Stimulated activated CD4-positive, alpha-beta T cell treated with anti-CD3 and anti-CD28 coated beads, Interleukin-4, amount 100 ng/mL, for 4 hours (primary cell): ENCODE results near the gene CCDC69.
"Not testable (repeated sequence)": the region's sequence is repeated elsewhere in the genome, so short reads cannot be mapped to it uniquely, and the experiment has no call there.

Experiments
- DNase-seq, 2 experiments: peaks; one replicate each; pipeline ENCODE4 v3.0.0-alpha.2; 2020

The CCDC69 gene, protein sequence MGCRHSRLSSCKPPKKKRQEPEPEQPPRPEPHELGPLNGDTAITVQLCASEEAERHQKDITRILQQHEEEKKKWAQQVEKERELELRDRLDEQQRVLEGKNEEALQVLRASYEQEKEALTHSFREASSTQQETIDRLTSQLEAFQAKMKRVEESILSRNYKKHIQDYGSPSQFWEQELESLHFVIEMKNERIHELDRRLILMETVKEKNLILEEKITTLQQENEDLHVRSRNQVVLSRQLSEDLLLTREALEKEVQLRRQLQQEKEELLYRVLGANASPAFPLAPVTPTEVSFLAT

GRCh38 chr5:151223447-151224264, at the start of gene CCDC69:
TSS of gene CCDC69 (minus strand) at chr5:151224092. CDS start at chr5:151223970, 122 bp downstream.
- DNase-seq = peak in 1 of 2 experiments; percentile 62

- no peak for DNase-seq
Observed at GRCh38 chr5:151271336-151271735, 47.4 kb upstream of the CCDC69 start.

- DNase-seq = no peak
Observed at GRCh38 chr5:151270599-151270998, 46.7 kb upstream of the CCDC69 start.

GRCh38 chr5:151267491-151268260, 43.8 kb upstream of the CCDC69 start:
- DNase-seq = no peak

DNA sequence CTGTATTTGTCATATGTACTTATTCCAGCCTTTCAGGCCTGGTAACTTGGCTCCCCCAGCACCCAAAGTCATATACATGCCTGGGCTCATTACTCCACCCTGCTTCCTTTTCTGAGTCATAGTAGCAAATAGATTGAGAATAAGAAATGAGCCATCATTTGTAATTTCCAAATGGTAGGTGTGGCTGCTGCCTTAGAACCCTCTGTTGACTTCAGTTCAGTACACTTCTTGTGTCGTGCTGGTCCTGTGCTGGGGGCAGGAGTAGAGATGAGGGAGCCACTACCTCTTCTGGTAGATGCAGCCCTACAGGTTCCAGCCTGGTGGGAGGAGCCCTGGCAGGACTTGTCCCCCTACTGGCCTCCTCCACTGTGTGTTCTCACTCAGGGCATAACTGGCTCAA, 40.2 kb upstream of the CCDC69 start:
- no peak for DNase-seq

GRCh38 chr5:151262532-151262931, 38.6 kb upstream of the CCDC69 start:
- DNase-seq = no peak

GRCh38 chr5:151259931-151260330, 36.0 kb upstream of the CCDC69 start:
- no peak for DNase-seq

GRCh38 chr5:151258816-151259215, 34.9 kb upstream of the CCDC69 start:
- DNase-seq = no peak

DNA sequence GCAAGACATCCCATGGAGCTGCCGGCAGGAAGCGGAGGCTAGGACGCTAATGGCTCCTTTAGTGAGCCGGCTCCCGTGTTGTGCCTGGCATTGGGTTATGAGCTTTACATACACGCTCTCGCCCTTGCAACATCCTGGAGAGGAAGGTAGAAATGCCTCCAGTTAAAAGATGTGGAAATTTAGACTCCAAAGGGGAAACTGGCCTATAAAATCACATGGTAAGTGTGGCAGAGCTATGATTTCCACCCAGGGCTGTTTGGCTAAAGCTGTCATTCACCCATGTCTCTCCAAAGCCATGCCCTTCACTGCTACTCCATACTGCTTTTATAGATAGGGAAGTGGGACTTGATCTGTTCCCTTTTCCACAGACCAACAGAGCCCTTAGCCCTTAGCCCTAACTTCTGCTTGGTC, 34.3 kb upstream of the CCDC69 start:
- DNase-seq = no peak

- no peak for DNase-seq
Observed at GRCh38 chr5:151257731-151258181, 33.9 kb upstream of the CCDC69 start.

DNA sequence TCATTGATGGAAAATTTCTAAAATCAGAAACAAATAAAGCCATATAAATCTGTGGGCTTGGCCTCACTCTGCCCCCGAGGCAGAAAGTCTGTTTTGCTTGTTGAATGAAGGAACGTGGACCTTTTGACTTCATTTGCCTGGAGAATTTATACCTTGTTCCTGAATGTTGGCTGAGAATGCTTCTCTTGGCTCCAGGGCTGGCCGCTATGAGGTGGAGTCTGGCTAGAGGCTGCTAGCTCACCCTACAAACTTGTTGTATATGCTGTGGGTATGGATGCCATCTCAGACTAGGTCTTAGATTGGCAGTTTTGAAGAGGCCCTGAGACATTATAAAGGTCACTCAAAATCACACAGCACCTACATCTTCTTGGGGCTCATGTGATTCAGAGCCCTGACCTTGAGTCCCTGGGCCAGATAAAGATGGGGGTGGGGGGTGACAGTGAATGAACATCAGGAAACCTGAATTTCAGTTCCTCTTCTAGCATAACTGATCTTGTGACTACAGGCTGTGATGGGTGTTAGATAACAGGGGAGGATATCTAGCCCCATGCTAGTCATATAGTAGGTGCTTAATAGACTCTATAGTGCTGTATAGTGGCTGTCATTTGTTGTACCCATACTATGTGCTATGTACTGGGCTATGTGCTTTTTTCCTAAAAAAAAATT, 31.9 kb upstream of the CCDC69 start:
- DNase-seq = no peak

GRCh38 chr5:151254990-151255389, 31.1 kb upstream of the CCDC69 start:
- not testable (repeated sequence) for DNase-seq

DNA sequence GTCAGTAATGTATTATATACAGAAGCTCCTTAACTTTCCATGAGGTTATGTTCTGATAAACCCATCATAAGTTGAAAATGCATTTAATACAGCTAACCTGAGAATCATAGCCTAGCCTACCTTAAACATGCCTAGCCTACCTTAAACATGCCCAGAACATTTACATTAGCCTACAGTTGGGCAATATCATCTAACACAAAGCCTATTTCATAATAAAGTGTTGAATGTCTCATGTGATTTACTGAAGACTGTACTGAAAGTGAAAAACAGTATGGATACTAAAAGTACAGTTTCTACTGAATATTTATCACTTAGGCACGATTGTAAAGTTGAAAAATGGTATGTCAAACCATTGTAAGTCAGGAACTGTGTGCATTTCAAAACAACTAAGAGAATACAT, 30.7 kb upstream of the CCDC69 start:
- DNase-seq = no peak

- no peak for DNase-seq
Observed at GRCh38 chr5:151253605-151253950, 29.7 kb upstream of the CCDC69 start.

- peak; percentile 98 to 99 for DNase-seq
Observed at GRCh38 chr5:151252762-151253604, 29.1 kb upstream of the CCDC69 start, which contains the start of gene GM2A. TSS of gene GM2A (plus strand) at chr5:151253185. CDS start at chr5:151253217, 32 bp downstream.

DNA sequence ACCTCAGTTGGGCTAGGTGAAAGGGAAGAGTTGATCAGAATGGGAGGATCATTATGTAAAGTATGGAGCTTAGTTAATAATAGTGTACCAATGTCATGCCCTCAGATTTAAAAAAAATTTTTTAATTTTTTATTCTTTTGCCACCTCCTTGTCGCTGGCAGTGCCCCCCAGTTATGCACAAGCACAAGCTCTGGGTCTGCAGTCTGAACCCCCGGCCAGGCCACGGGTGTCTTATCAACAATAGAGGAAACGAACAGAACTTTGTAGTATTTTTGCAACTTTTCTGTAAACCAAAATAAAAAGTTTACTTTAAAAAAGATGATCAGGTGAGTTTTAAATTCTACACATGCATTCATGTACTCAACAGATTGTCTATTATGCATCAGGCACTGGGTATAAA, 27.7 kb upstream of the CCDC69 start:
- no peak for DNase-seq

DNA sequence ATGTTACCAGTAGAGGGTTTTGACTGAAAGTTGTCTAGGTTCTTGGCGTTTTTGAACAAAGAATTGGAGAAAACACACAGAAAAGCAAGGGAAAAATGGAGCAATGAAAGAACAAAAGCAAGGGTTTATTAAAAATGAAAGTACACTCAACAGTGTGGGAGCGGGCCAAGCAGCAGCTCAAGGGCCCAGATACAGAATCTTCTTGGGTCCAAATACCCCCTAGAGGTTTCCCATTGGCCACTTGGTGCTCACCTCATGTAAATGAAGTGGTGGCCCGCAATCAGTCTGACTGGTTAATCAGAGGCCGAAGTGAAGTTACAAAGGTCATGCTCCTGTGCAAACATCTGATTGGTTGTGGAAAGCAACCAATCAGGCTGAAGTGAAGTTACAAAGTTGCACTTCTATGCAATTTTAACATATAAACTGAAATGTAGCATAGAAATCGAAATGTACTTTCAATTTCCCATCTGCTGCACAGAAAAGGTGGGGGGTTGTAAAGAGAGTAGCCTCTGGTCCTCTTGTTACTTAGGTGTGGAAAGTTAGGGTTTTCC, 27.2 kb upstream of the CCDC69 start:
- DNase-seq = no peak

GRCh38 chr5:151250346-151251000, 26.6 kb upstream of the CCDC69 start:
- no peak for DNase-seq

DNA sequence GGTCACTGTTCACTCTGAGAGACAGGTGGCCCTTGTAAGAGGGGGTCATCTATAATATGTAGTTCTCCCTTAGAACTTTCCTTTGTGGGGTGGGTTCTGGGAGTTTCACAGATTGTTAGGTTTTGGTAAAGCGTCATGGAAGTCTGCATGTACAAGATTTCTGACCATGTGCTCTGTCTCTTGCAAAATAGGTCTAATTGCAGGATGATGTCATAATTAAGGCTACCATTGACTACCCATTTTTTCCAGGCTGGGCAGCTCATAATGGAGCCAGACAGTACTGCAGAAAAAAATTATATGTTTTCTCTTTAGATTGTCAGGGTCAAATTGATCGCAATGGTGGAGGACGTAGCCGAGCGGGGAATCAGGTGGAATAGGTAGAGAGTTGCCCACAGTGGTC, 25.4 kb upstream of the CCDC69 start:
- no peak for DNase-seq

DNA sequence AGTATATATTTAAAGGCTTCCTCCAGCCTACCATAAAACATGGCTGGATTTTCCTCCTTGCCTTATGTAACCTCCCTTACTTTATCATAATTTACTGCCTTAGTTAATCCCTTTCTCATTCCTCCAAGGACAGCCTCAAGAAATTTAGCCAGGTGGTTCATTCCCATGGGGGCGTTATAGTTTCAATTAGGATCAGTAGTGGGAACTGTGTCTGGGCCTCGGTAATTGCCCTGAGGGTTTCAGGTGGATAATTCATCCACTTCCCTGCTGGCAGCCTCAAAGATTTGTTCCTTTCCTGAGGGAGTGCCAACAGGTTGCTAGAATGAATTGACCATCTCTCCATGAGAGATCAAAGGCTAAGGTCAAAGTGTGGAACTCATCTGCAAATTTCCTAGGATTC, 24.8 kb upstream of the CCDC69 start:
- no peak for DNase-seq

- no peak for DNase-seq
Observed at GRCh38 chr5:151245680-151246219, 21.9 kb upstream of the CCDC69 start.
